MM.1S (cell line): ENCODE data around the gene ENKD1.

Experiments used
- DNase-seq: peaks from one replicate; pipeline ENCODE4 v3.0.0-alpha.2; 2015
- H2AFZ ChIP-seq: fragments of 300-600 bp; sonication (generic); 2 replicates; pipeline ENCODE4 v1.6.0; 2016; ENCODE audit warnings: antibody characterized with exemption, low read length
- H3F3A ChIP-seq: fragments of 300-600 bp; sonication (generic); 2 replicates; pipeline ENCODE4 v1.6.1; 2016; ENCODE audit warnings: mild to moderate bottlenecking, antibody characterized with exemption, low read length, moderate library complexity, mixed read lengths; ENCODE audit not compliant: insufficient read depth
- H3K27ac ChIP-seq: fragments of 300-600 bp; sonication (generic); 2 replicates; pipeline ENCODE4 v1.5.1; 2016; ENCODE audit warnings: mild to moderate bottlenecking, low read length
- H3K27me3 ChIP-seq: fragments of 300-600 bp; sonication (generic); replicated peaks from 2 replicates; pipeline ENCODE4 v1.6.0; 2016; ENCODE audit warnings: low read length; ENCODE audit not compliant: insufficient read depth
- H3K36me3 ChIP-seq: fragments of 300-600 bp; sonication (generic); replicated peaks from 2 replicates; pipeline ENCODE4 v1.6.1; 2016; ENCODE audit warnings: mild to moderate bottlenecking, low read length, mixed read lengths; ENCODE audit not compliant: insufficient read depth
- H3K4me1 ChIP-seq: fragments of 300-600 bp; sonication (generic); 2 replicates; pipeline ENCODE4 v1.6.1; 2016; ENCODE audit warnings: low read length, mixed read lengths
- H3K4me2 ChIP-seq: fragments of 300-600 bp; sonication (generic); 2 replicates; pipeline ENCODE4 v1.6.0; 2016; ENCODE audit warnings: low read depth, low read length
- H3K4me3 ChIP-seq: fragments of 300-600 bp; sonication (generic); 2 replicates; pipeline ENCODE4 v1.5.1; 2016; ENCODE audit warnings: low read length, mixed read lengths
- H3K79me2 ChIP-seq: fragments of 300-600 bp; sonication (generic); 2 replicates; pipeline ENCODE4 v1.6.1; 2016; ENCODE audit warnings: mixed run types, low read length, mixed read lengths
- H3K9ac ChIP-seq: fragments of 300-600 bp; sonication (generic); 2 replicates; pipeline ENCODE4 v1.6.1; 2016; ENCODE audit warnings: low read length, mixed read lengths
- H3K9me2 ChIP-seq: fragments of 300-600 bp; sonication (generic); replicated peaks from 2 replicates; pipeline ENCODE4 v1.6.1; 2016; ENCODE audit warnings: mild to moderate bottlenecking, low read length, mixed read lengths; ENCODE audit not compliant: insufficient read depth
- H3K9me3 ChIP-seq: fragments of 300-600 bp; sonication (generic); replicated peaks from 2 replicates; pipeline ENCODE4 v1.6.1; 2016; ENCODE audit warnings: mild to moderate bottlenecking, low read length, mixed read lengths; ENCODE audit not compliant: insufficient read depth
- H4K20me1 ChIP-seq: fragments of 300-600 bp; sonication (generic); 2 replicates; pipeline ENCODE4 v1.6.1; 2016; ENCODE audit warnings: mild to moderate bottlenecking, low read length, moderate library complexity, mixed read lengths; ENCODE audit not compliant: insufficient read depth
- EZH2 ChIP-seq: fragments of 300-600 bp; sonication (generic); optimal IDR thresholded peaks from 2 replicates; pipeline ENCODE3; 2017; ENCODE audit warnings: low read depth, mild to moderate bottlenecking, antibody characterized with exemption, low read length, mixed read lengths
- EZH2phosphoT487 ChIP-seq: fragments of 300-600 bp; sonication (generic); IDR thresholded peaks from 2 replicates; pipeline ENCODE4 v1.6.1; 2018; ENCODE audit warnings: antibody characterized with exemption, low read length
- TF ChIP-seq, protein P1 (sequence below): fragments of 300-600 bp; sonication (generic); IDR thresholded peaks from 2 replicates; pipeline ENCODE4 v1.5.1; 2016; ENCODE audit warnings: antibody characterized with exemption, low read length, mixed read lengths

Gene ENKD1

GRCh38 chr16:67648088-67648763 lies 18.3 kb downstream of the ENKD1 start:
- Histone ChIP-seq H3K79me2 (peaks cover 30% of the 10 kb centered on the region), H3K4me1 (peaks cover 8% of the 10 kb centered on the region), H3F3A (no peaks in the 10 kb centered on the region), H3K36me3 (no peaks in the 10 kb centered on the region), H3K9ac (no peak overlapping the region), H4K20me1 (no peaks in the 10 kb centered on the region), H3K4me3 (no peak overlapping the region), H3K27me3 (no peaks in the 10 kb centered on the region), H3K9me2 (no peaks in the 10 kb centered on the region), H2AFZ (no peak overlapping the region), H3K4me2 (no peak overlapping the region), H3K27ac (no peak overlapping the region), H3K9me3 (no peaks in the 10 kb centered on the region)
- DNase-seq = no peak
- TF ChIP-seq, protein P1, sequence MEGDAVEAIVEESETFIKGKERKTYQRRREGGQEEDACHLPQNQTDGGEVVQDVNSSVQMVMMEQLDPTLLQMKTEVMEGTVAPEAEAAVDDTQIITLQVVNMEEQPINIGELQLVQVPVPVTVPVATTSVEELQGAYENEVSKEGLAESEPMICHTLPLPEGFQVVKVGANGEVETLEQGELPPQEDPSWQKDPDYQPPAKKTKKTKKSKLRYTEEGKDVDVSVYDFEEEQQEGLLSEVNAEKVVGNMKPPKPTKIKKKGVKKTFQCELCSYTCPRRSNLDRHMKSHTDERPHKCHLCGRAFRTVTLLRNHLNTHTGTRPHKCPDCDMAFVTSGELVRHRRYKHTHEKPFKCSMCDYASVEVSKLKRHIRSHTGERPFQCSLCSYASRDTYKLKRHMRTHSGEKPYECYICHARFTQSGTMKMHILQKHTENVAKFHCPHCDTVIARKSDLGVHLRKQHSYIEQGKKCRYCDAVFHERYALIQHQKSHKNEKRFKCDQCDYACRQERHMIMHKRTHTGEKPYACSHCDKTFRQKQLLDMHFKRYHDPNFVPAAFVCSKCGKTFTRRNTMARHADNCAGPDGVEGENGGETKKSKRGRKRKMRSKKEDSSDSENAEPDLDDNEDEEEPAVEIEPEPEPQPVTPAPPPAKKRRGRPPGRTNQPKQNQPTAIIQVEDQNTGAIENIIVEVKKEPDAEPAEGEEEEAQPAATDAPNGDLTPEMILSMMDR = no peak
- no peak for TF ChIP-seq EZH2
- no peak for TF ChIP-seq EZH2phosphoT487

GRCh38 chr16:67647681-67648080 lies 18.9 kb downstream of the ENKD1 start:
- Histone ChIP-seq H2AFZ (no peak overlapping the region), H3K9me2 (no peaks in the 10 kb centered on the region), H3K4me2 (no peak overlapping the region), H3K79me2 (peaks cover 30% of the 10 kb centered on the region), H3K4me3 (no peak overlapping the region), H4K20me1 (no peaks in the 10 kb centered on the region), H3K27ac (no peak overlapping the region), H3K36me3 (no peaks in the 10 kb centered on the region), H3K9me3 (no peaks in the 10 kb centered on the region), H3K27me3 (no peaks in the 10 kb centered on the region), H3K9ac (no peak overlapping the region), H3F3A (no peaks in the 10 kb centered on the region), H3K4me1 (peaks cover 8% of the 10 kb centered on the region)
- TF ChIP-seq EZH2 (no peak), EZH2phosphoT487 (no peak)
- TF ChIP-seq, protein P1 = no peak
- DNase-seq = no peak

DNA sequence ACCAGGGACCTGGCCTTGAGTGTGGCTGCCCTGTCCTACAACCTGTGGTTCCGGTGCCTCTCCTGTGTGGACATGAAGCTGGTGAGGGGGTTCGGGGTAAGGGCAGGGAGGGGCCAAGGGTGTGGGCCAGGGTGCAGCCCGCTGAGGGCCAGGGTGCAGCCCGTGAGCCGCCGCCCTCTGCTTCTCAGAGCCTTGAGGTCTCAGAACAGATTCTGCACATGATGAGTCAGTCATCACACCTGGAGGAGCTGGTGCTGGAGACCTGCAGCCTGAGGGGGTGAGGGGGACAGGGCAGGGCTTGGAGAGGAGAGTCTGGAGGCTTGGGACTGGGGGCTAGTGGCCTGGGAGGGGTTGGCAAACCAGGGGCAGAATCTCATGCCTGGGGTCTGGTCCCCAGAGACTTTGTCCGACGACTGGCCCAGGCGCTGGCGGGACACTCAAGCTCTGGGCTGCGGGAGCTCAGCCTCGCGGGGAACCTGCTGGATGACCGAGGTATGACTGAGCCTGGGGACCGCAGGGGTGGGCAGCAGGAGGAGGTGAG lies 19.4 kb downstream of the ENKD1 start:
- Histone ChIP-seq H3K27ac (no peak overlapping the region), H3K4me2 (no peak overlapping the region), H4K20me1 (no peaks in the 10 kb centered on the region), H3F3A (no peaks in the 10 kb centered on the region), H2AFZ (no peak overlapping the region), H3K4me1 (peaks cover 8% of the 10 kb centered on the region), H3K9ac (no peak overlapping the region), H3K4me3 (no peak overlapping the region), H3K9me3 (no peaks in the 10 kb centered on the region), H3K36me3 (no peaks in the 10 kb centered on the region), H3K9me2 (no peaks in the 10 kb centered on the region), H3K79me2 (peaks cover 30% of the 10 kb centered on the region), H3K27me3 (no peaks in the 10 kb centered on the region)
- TF ChIP-seq EZH2phosphoT487 (no peak), EZH2 (no peak)
- TF ChIP-seq, protein P1 = no peak
- DNase-seq = no peak
